ENCODE data around the gene MDC1.
A peak's percentile ranks its signal among the peaks of the same experiment; 100 is the strongest.
"Not testable (repeated sequence)": the region's sequence is repeated elsewhere in the genome, so short reads cannot be mapped to it uniquely, and the experiment has no call there.

The MDC1 gene

DNA sequence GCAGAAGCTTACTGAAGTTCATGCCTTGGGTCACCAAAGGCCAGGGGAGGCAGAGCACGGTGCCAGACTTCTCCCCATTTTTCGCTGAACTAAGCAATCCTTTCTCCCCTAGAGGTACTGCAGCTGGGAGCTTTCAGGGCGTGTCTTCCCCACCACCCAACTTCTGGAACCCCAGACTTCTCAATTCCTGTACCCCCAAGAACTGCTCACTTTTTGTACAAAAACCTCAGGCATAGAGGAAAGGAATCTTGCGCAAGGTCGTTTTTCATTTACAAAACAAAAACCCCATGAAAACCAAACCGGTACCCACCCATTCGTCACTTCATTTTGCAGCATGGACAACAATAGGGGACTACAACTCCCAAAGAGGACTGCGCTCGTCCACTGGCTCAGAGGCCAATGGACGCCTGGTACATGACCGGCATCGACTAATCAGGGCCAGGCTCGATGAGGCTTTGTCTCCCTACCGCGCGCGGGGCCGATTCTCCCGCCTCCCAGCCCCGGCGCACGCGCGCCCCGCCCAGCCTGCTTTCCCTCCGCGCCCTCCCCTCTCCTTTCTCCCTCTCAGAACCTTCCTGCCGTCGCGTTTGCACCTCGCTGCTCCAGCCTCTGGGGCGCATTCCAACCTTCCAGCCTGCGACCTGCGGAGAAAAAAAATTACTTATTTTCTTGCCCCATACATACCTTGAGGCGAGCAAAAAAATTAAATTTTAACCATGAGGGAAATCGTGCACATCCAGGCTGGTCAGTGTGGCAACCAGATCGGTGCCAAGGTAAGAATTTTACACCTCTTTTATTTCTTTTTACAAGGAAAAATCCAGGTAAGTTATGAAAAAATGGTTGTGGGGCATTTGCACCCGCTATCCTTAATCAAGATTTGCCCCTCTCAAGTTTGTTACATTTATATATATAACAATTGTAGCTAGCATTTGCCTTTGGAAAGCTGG is 3.0 kb upstream of the MDC1 start, which contains the start of gene TUBB:
Gene TUBB, plus strand, starts transcription at position 562 of the 947 bp plus-strand sequence. Its CDS starts 155 bp downstream, at position 717.
- Histone ChIP-seq H3K4me1 (peaks cover 62% of the 10 kb centered on the region), H3K36me3 (peaks cover 40% of the 10 kb centered on the region), H3K9me3 (no peaks in the 10 kb centered on the region), H3K27ac (peak within 1 kb of the TSS; percentile 98), H3K4me2 (peak within 1 kb of the TSS; percentile 89), H3K9ac (peak within 1 kb of the TSS; percentile 100), H4K20me1 (peaks cover 38% of the 10 kb centered on the region), H3K4me3 (peak within 1 kb of the TSS; percentile 94), H3K27me3 (no peaks in the 10 kb centered on the region)
- peak; percentile 78 for TF ChIP-seq Cebpa-rat (IDR thresholded peaks at IDR 0.05)

DNA sequence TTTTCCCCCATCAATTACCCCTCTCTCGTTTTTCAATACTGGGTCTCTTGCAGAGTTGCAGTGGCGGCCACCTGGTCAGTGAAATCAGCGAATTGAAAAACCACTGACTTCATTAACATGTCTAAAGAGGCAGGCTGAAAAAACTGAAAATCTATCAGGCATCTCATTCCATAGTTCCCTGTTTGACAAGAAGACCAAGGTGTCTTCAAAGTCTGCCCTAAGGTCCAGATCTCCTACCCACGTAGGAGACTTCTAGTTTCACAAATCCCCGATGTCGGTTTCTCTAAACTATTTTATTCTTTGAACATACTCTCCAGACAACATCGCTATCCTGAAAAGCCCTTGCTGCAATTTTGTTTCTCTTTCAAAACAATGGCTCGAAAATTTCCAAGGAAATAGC is 2.3 kb upstream of the MDC1 start:
- peak overlapping the region; percentile 100 for H3K9ac ChIP-seq
- H3K4me2 ChIP-seq = peak overlapping the region; percentile 89
- H3K4me1 ChIP-seq = peaks cover 61% of the 10 kb centered on the region
- H3K9me3 ChIP-seq = no peaks in the 10 kb centered on the region
- H3K27me3 ChIP-seq = no peaks in the 10 kb centered on the region
- H3K4me3 ChIP-seq = peak overlapping the region; percentile 94
- peaks cover 40% of the 10 kb centered on the region for H3K36me3 ChIP-seq
- peaks cover 31% of the 10 kb centered on the region for H4K20me1 ChIP-seq
- no peak for TF ChIP-seq Cebpa-rat (IDR thresholded peaks at IDR 0.05)
- peak overlapping the region; percentile 98 for H3K27ac ChIP-seq

DNA sequence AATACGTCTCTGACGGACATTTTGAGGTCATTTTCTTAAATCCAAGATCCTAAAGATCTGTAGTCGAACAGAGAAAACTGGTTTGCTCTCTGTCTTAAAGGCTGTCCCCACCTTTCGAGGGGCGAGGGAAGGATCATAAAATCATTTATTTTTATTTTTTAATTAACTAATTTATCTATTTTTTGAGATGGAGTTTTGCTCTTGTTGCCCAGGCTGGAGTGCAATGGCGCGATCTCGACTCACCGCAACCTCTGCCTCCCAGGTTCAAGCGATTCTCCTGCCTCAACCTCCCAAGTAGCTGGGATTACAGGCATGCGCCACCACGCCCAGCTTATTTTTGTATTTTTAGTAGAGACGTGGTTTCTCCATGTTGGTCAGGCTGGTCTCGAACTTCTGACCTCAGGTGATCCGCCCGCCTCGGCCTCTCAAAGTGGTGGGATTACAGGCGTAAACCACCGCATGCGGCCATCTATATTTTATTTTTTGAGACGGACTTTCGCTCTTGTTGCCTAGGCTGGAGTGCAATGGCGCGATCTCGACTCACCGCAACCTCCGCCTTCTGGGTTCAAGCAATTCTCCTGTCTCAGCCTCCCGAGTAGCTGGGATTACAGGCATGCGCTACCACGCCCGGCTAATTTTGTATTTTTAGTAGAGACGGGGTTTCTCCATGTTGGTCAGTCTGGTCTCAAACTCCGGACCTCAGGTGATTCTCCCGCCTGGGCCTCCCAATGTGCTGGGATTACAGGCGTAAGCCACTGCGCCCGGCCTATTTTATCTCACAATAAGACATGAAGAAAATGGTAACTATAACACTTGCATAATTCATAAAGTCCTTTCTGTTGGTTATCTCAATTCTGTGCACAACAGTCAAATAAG is 1.0 kb upstream of the MDC1 start:
- H3K27me3 ChIP-seq, H3K9me3 ChIP-seq: not testable (repeated sequence)
- H3K4me2 ChIP-seq = peak overlapping the region; percentile 89
- peak overlapping the region; percentile 94 for H3K4me3 ChIP-seq
- peaks cover 40% of the 10 kb centered on the region for H3K36me3 ChIP-seq
- peak overlapping the region; percentile 98 for H3K27ac ChIP-seq
- peaks cover 18% of the 10 kb centered on the region for H4K20me1 ChIP-seq
- peak overlapping the region; percentile 100 for H3K9ac ChIP-seq
- H3K4me1 ChIP-seq = peaks cover 61% of the 10 kb centered on the region

DNA sequence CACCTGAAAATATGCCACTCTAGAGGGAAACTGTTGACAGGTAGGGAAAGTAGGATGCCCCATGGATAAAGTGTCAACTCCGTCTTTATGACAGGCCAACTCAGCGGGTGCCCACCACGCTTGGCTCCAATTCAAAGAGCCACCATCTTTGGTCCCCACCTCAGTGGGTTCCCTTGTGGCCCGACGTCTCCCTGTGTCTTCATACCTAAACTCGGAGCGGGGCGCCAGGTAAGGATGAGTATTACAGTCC is 277 bp downstream of the MDC1 start:
- no peaks in the 10 kb centered on the region for H3K27me3 ChIP-seq
- no peaks in the 10 kb centered on the region for H3K9me3 ChIP-seq
- peak overlapping the region; percentile 94 for H3K4me3 ChIP-seq
- peaks cover 40% of the 10 kb centered on the region for H3K36me3 ChIP-seq
- H3K27ac ChIP-seq = peak overlapping the region; percentile 99
- peak overlapping the region; percentile 96 for H3K9ac ChIP-seq
- no peak for TF ChIP-seq Cebpa-rat (IDR thresholded peaks at IDR 0.05)
- peaks cover 69% of the 10 kb centered on the region for H3K4me1 ChIP-seq
- peaks cover 5% of the 10 kb centered on the region for H4K20me1 ChIP-seq
- peak overlapping the region; percentile 97 for H3K4me2 ChIP-seq

DNA sequence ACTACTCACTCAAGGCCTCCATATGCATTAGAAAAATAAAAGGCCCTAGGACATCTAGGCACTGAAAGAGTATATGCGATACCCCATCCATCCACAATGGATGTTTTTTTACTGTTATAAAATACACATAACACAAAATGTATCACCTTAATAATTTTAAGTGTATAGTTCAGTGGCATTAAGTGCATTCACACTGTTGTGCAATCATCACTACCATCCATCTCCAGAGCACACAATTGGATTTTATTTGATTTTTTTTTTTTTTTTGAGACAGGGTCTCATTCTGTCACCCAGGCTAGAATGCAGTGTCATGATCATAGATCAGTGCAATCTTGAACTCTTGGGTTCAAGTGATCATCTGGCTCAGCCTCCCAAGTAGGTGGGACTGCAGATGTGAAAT is 2.8 kb downstream of the MDC1 start:
- no peaks in the 10 kb centered on the region for H3K9me3 ChIP-seq
- H3K36me3 ChIP-seq = peaks cover 61% of the 10 kb centered on the region
- no peak overlapping the region for H3K4me3 ChIP-seq
- H3K4me1 ChIP-seq = peaks cover 73% of the 10 kb centered on the region
- H4K20me1 ChIP-seq = no peaks in the 10 kb centered on the region
- H3K27me3 ChIP-seq = no peaks in the 10 kb centered on the region
- no peak overlapping the region for H3K27ac ChIP-seq
- TF ChIP-seq Cebpa-rat (IDR thresholded peaks at IDR 0.05) = peak; percentile 41; the same call in 1 of the 2 replicates
- H3K4me2 ChIP-seq = no peak overlapping the region
- H3K9ac ChIP-seq = no peak overlapping the region

DNA sequence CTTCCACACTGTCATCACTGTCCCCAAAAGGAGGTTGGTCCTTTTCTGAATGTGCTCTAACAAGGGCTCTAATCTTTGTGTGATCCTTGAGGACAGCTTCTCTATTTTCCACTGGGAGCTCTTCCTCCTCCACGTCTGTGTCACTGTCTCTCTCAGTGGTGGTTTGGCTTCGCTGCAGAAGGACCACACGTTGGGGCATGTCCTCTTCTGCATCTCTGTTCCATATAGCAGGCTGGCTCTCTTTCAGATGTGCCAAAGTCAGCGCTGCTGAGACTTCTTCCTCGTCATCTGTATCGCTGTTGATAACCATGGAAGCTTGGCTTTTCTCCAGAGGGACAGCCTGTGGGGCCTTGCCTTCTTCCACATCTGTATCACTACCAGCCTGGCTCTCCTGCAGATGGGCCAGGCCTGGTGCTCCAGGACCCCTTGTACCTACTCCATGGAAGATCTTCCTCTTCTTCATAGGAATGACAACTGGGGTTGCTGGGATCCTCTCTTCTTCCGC is 4.6 kb downstream of the MDC1 start:
- Histone ChIP-seq H3K36me3 (peaks cover 79% of the 10 kb centered on the region), H4K20me1 (no peaks in the 10 kb centered on the region), H3K27me3 (no peaks in the 10 kb centered on the region), H3K27ac (peak overlapping the region; percentile 69), H3K4me2 (peak overlapping the region; percentile 59), H3K9me3 (no peaks in the 10 kb centered on the region), H3K9ac (0 out of 2 replicates have a peak overlapping the region, but pooled peaks have one; percentile 38), H3K4me3 (no peak overlapping the region), H3K4me1 (peaks cover 56% of the 10 kb centered on the region)
- TF ChIP-seq Cebpa-rat (IDR thresholded peaks at IDR 0.05) = no peak

DNA sequence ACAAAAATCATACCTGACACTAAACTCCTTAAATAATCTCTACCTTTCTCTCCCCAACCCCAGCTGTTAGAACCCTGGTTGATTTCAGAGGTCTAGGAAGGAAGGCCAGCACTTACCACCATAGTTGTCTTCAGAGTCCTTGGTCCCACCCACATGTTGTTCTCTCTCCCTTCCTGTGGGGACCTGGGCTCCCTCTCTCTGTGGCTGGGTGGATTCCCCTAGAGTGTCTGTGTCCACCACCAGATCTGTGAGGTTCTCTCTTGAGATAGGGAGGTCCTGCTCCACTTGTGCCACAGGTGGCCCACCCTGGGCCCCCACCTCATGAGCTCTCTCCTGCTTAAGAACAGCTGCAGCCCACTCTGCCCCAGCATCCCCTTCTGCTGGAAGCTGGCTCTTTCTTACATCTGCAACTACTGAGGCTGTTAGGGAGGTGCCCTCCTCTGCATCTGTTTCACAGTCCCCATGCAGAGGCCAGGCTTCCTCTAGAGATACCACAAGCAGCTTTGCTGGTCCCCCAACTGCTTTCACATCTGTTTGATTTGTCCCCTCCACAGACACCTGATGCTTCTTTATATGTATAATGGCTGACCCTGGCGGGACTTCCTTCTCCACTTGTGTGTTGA is 5.2 kb downstream of the MDC1 start:
- Histone ChIP-seq H3K4me2 (peak overlapping the region; percentile 59), H3K9ac (peak overlapping the region; percentile 38; the same call in 1 of the 2 replicates), H3K9me3 (no peaks in the 10 kb centered on the region), H3K36me3 (peaks cover 85% of the 10 kb centered on the region), H3K4me3 (no peak overlapping the region), H3K27ac (peak overlapping the region; percentile 69), H4K20me1 (no peaks in the 10 kb centered on the region), H3K27me3 (no peaks in the 10 kb centered on the region), H3K4me1 (peaks cover 56% of the 10 kb centered on the region)
- TF ChIP-seq Cebpa-rat (IDR thresholded peaks at IDR 0.05) = no peak

DNA sequence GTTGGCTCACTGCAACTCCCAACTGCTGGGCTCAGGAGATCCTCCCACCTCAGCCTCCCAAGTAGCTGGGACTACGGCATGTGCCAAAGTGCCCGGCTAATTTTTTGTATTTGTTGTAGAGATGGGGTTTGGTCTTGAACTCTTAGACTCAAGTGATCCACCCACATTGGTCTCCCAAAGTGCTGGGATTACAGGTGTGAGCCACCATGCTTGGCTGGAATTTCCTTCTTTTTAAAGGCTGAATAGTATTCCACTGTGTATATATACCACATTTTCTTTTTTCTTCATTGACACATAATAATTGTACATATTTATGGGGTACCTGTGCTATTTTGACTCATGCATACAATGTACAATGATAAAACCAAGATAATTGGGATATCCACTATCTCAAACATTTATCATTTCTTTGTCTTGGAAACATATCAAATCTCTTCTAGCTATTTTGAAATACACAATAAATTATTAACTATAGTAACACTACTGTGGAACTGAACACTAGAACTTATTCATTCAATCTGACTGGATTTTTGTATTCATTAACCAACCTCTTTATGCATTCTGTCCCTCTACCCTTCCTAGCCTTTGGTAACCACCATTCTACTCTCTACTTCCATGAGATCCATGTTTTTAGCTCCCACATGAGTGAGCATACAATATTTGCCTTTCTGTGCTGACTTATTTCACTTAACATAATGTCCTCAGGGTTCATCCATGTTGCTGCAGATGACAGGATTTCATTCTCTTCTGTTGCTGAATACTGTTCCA is 7.8 kb downstream of the MDC1 start:
- Histone ChIP-seq H3K36me3 (peaks cover 99% of the 10 kb centered on the region), H3K27me3 (no peaks in the 10 kb centered on the region), H3K4me1 (peaks cover 31% of the 10 kb centered on the region), H3K9me3 (no peaks in the 10 kb centered on the region), H3K9ac (no peak overlapping the region), H3K4me3 (no peak overlapping the region), H4K20me1 (no peaks in the 10 kb centered on the region), H3K4me2 (no peak overlapping the region), H3K27ac (no peak overlapping the region)
- TF ChIP-seq Cebpa-rat (IDR thresholded peaks at IDR 0.05) = no peak
